Activated T-helper 2 cell treated with anti-CD3 and anti-CD28 coated beads, Interferon-gamma antibody, Interleukin-2, Interleukin-4, amounts not matched to agents 10 μg/mL and 5 μg/mL and 100 μg/mL, durations not matched to agents 14 hours and 24 hours and 36 hours (primary cell): ENCODE data around the gene RAB6B. TPM values are rescaled to one million over a fixed set of nuclear protein-coding genes. Genes with fewer than 3 reads are reported as not detected.

Experiments used
- DNase-seq: peaks from one replicate; pipeline ENCODE4 v3.0.0; 2021; ENCODE audit warnings: low spot score
- H3K27ac Mint-ChIP-seq: one replicate; pipeline ENCODE4 v1.8.0; 2021; ENCODE audit warnings: mixed read lengths
- H3K27me3 Mint-ChIP-seq: one replicate; pipeline ENCODE4 v1.8.0; 2021; ENCODE audit warnings: low read depth, mixed read lengths
- H3K36me3 Mint-ChIP-seq: one replicate; pipeline ENCODE4 v1.8.0; 2021; ENCODE audit warnings: low read depth, mixed read lengths
- H3K4me1 Mint-ChIP-seq: one replicate; pipeline ENCODE4 v1.8.0; 2021; ENCODE audit warnings: low read depth, mixed read lengths
- H3K4me3 Mint-ChIP-seq: one replicate; pipeline ENCODE4 v1.8.0; 2021; ENCODE audit warnings: low read depth, mild to moderate bottlenecking, moderate library complexity, mixed read lengths
- H3K9me3 Mint-ChIP-seq: one replicate; pipeline ENCODE4 v1.8.0; 2021; ENCODE audit warnings: mixed read lengths
- intact Hi-C: fragments of 100-400 bp; cut with micrococcal nuclease; formaldehyde crosslinking; loops from one replicate; pipeline ENCODE4 v1.15.1; 2023
- total RNA-seq: library from RNA; stranded (reverse); gene quantifications from 2 replicates; pipeline ENCODE4 v1.2.3, GENCODE V29; 2022

RAB6B gene
- total RNA-seq, 1 donor from 2014 or later, result 7.6 TPM

- no peak for DNase-seq
- Mint-ChIP-seq H3K36me3 (no peaks in the 10 kb centered on the region), H3K9me3 (no peaks in the 10 kb centered on the region), H3K27ac (no peak overlapping the region), H3K27me3 (peaks cover 3% of the 10 kb centered on the region), H3K4me3 (no peak overlapping the region), H3K4me1 (no peaks in the 10 kb centered on the region)
- intact Hi-C loops, result no loop called here
These were observed 31.1 kb downstream of the RAB6B start for GRCh38 chr3:133864616-133865015.

DNA sequence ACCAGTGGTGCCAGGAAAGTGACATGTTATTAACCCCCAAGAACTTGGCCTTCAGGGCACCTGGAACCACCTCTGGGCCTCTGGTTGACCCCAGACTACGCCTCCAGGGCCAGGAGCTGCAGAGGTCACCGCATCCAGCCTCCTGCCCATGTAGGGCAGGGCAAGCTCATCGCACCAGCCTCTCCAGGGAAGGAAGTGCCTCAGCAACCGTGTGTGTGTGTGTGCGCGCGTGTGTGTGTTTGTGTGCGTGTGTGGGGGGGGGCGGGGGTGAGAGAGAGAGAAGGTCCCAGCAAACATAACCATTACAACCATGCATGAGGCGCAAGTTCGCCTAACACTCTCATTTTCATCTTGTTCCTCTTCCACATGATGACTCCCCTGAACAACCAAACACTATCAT lies 31.8 kb downstream of the RAB6B start:
- DNase-seq, result no peak
- H3K4me3 Mint-ChIP-seq, result no peak overlapping the region
- intact Hi-C loops, result no loop called here
- H3K27ac Mint-ChIP-seq, result no peak overlapping the region
- peaks cover 3% of the 10 kb centered on the region for H3K27me3 Mint-ChIP-seq
- no peaks in the 10 kb centered on the region for H3K9me3 Mint-ChIP-seq
- no peaks in the 10 kb centered on the region for H3K36me3 Mint-ChIP-seq
- no peaks in the 10 kb centered on the region for H3K4me1 Mint-ChIP-seq

- Mint-ChIP-seq H3K9me3 (no peaks in the 10 kb centered on the region), H3K4me1 (peaks cover 7% of the 10 kb centered on the region), H3K4me3 (no peak overlapping the region), H3K36me3 (no peaks in the 10 kb centered on the region), H3K27ac (no peak overlapping the region), H3K27me3 (no peaks in the 10 kb centered on the region)
- intact Hi-C loops, result no loop called here
- DNase-seq, result no peak
These were observed 33.5 kb downstream of the RAB6B start for GRCh38 chr3:133862161-133862560.

DNA sequence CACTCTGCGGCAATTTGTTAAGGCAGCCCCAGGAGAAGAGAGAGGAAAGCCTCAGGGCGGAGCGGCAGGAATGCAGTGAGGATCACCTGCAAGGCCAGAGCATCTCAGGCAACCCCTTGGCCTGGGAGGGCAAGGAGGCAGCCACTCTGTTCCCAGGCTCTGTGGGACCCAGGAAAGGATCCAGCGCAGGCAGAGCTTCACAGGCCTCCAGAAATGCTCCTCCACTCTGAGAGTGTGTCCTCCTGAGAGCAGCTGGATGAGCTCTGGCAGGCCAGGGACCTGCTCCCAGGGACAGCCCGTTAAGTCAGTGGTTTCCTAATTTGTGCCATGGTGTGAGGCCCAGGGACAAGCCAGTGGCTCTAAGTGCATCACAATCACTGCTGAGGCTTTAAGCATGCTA lies 35.2 kb downstream of the RAB6B start:
- no peaks in the 10 kb centered on the region for H3K36me3 Mint-ChIP-seq
- no peaks in the 10 kb centered on the region for H3K9me3 Mint-ChIP-seq
- intact Hi-C loops, result no loop called here
- H3K4me3 Mint-ChIP-seq, result no peak overlapping the region
- H3K27me3 Mint-ChIP-seq, result no peaks in the 10 kb centered on the region
- DNase-seq, result no peak
- H3K4me1 Mint-ChIP-seq, result peaks cover 9% of the 10 kb centered on the region
- H3K27ac Mint-ChIP-seq, result no peak overlapping the region

- H3K4me1 Mint-ChIP-seq, result peaks cover 11% of the 10 kb centered on the region
- no peak overlapping the region for H3K4me3 Mint-ChIP-seq
- H3K36me3 Mint-ChIP-seq, result no peaks in the 10 kb centered on the region
- H3K9me3 Mint-ChIP-seq, result no peaks in the 10 kb centered on the region
- no peak for DNase-seq
- H3K27me3 Mint-ChIP-seq, result no peaks in the 10 kb centered on the region
- no peak overlapping the region for H3K27ac Mint-ChIP-seq
- intact Hi-C loops, result no loop called here
These were observed 36.1 kb downstream of the RAB6B start for GRCh38 chr3:133859381-133860234.

DNA sequence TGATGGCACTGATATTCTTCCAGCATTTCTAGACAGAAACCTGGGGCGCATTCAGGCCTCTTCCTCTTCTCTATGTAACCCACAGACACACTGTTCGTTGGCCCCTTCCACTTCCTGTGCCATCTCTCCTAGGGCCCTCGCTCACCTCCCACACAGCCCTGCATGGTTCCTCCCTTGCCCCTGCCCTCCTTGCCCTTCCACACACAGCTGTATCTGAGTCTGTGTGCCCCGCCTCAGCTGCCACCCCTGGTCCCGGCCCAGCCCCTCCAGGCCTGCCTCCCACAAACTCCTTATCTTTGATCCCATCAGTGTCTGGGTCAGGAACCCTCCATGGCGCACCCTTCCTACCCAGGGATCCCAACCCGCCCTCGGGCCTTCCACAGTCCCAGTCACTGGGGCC lies 37.9 kb downstream of the RAB6B start:
- H3K4me1 Mint-ChIP-seq, result peaks cover 11% of the 10 kb centered on the region
- no peak for DNase-seq
- H3K36me3 Mint-ChIP-seq, result no peaks in the 10 kb centered on the region
- no peaks in the 10 kb centered on the region for H3K9me3 Mint-ChIP-seq
- H3K27ac Mint-ChIP-seq, result peak overlapping the region; percentile 6
- no peak overlapping the region for H3K4me3 Mint-ChIP-seq
- intact Hi-C loops, result no loop called here
- H3K27me3 Mint-ChIP-seq, result no peaks in the 10 kb centered on the region

DNA sequence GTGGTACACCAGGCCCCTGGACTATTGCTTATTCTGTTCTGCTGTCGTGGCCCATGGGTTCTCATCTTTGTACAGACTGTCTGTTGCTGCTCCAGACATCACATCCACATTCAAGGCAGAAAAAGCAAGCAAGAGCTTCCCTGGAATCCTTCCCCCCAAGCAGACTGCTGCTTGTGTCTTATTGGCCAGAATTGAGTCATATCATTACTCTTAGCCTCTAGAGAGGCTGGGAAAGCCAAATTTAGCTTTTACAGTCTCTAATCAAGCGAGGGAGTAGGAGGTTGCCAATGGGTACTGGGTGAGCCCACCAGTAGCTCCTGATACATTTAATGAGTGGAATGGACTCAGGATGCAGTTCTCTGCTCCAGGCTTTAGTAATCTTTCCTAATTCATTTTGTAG lies 39.4 kb downstream of the RAB6B start:
- no peaks in the 10 kb centered on the region for H3K9me3 Mint-ChIP-seq
- no peak for DNase-seq
- intact Hi-C loops, result no loop called here
- peaks cover 15% of the 10 kb centered on the region for H3K4me1 Mint-ChIP-seq
- no peak overlapping the region for H3K4me3 Mint-ChIP-seq
- H3K36me3 Mint-ChIP-seq, result no peaks in the 10 kb centered on the region
- H3K27me3 Mint-ChIP-seq, result no peaks in the 10 kb centered on the region
- no peak overlapping the region for H3K27ac Mint-ChIP-seq

GRCh38 chr3:133855772-133856171 lies 39.9 kb downstream of the RAB6B start:
- H3K27me3 Mint-ChIP-seq, result no peaks in the 10 kb centered on the region
- H3K4me1 Mint-ChIP-seq, result peaks cover 18% of the 10 kb centered on the region
- intact Hi-C loops, result no loop called here
- H3K27ac Mint-ChIP-seq, result no peak overlapping the region
- DNase-seq, result no peak
- H3K4me3 Mint-ChIP-seq, result no peak overlapping the region
- no peaks in the 10 kb centered on the region for H3K36me3 Mint-ChIP-seq
- H3K9me3 Mint-ChIP-seq, result no peaks in the 10 kb centered on the region

DNA sequence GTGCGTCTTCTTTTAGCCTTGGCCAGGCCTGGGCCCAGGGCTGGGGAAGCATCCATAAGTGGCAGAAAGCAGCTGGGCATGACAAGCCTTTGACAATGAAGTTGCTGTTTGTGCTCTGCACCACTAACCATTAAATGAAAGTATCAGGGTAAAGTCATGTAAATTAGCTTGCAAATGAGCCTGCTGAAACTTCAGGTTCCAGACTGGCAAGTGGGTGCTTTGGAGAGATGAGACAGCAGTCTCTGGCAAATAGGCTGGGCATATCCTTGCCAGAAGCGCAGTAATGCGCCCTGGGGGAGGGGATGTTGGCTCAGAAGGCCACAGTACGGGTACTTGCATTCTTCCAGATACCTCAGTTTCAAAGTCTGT lies 40.7 kb downstream of the RAB6B start:
- Mint-ChIP-seq H3K27ac (no peak overlapping the region), H3K9me3 (no peaks in the 10 kb centered on the region), H3K27me3 (no peaks in the 10 kb centered on the region), H3K4me1 (peaks cover 23% of the 10 kb centered on the region), H3K36me3 (no peaks in the 10 kb centered on the region), H3K4me3 (no peak overlapping the region)
- DNase-seq, result no peak
- intact Hi-C loops, result no loop called here

- no peak for DNase-seq
- Mint-ChIP-seq H3K9me3 (no peaks in the 10 kb centered on the region), H3K36me3 (no peaks in the 10 kb centered on the region), H3K4me3 (no peak overlapping the region), H3K4me1 (peaks cover 24% of the 10 kb centered on the region), H3K27me3 (no peaks in the 10 kb centered on the region), H3K27ac (no peak overlapping the region)
- intact Hi-C loops, result no loop called here
These were observed 41.2 kb downstream of the RAB6B start for GRCh38 chr3:133854264-133855001.

DNA sequence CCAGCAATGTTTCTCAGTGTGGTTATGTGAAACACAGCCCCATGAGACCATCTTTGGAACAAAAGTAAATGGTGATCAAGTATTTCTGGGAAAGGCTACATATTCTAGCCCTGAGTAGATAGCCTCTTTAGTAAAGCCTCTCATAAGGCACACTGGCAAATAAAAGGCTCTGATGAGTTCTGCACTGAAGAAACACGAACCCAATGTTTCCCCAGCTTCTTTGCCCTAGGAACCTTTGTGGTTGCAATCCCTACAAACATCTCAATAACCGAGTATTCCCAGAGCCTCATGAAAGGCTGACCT lies 41.8 kb downstream of the RAB6B start:
- H3K27me3 Mint-ChIP-seq, result no peaks in the 10 kb centered on the region
- intact Hi-C loops, result no loop called here
- no peak for DNase-seq
- no peaks in the 10 kb centered on the region for H3K36me3 Mint-ChIP-seq
- H3K9me3 Mint-ChIP-seq, result no peaks in the 10 kb centered on the region
- H3K27ac Mint-ChIP-seq, result no peak overlapping the region
- H3K4me1 Mint-ChIP-seq, result peaks cover 28% of the 10 kb centered on the region
- no peak overlapping the region for H3K4me3 Mint-ChIP-seq

GRCh38 chr3:133853063-133853924 lies 42.4 kb downstream of the RAB6B start:
- no peak overlapping the region for H3K4me3 Mint-ChIP-seq
- no peak overlapping the region for H3K27ac Mint-ChIP-seq
- DNase-seq, result no peak
- intact Hi-C loops, result no loop called here
- no peaks in the 10 kb centered on the region for H3K27me3 Mint-ChIP-seq
- peaks cover 28% of the 10 kb centered on the region for H3K4me1 Mint-ChIP-seq
- no peaks in the 10 kb centered on the region for H3K36me3 Mint-ChIP-seq
- H3K9me3 Mint-ChIP-seq, result no peaks in the 10 kb centered on the region

DNA sequence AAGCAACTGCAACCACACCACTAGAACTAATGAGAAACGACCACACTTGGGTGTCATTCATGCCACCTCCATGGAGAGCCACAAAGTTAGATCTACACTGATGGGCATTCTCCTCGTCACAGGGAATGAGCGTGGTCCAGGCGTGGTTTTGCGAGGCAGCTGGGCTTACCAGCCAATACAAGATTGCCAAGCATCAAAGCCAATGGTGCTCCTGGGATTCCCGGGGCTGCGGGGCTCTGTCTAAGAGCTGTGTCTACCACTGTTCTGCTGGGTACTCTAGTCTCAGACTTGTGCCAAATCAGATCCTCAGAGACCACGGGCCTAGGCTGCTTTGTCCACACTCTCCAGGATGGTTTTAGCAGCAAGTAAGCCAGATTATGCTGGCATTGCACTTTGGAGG lies 43.8 kb downstream of the RAB6B start:
- Mint-ChIP-seq H3K36me3 (no peaks in the 10 kb centered on the region), H3K4me3 (no peak overlapping the region), H3K27me3 (no peaks in the 10 kb centered on the region), H3K9me3 (no peaks in the 10 kb centered on the region), H3K4me1 (peaks cover 21% of the 10 kb centered on the region), H3K27ac (peak overlapping the region; percentile 31)
- intact Hi-C loops, result loop anchor here (2.0 kb wide), 1 partner anchor 43 kb away; the partner anchor contains the start of gene RAB6B
- DNase-seq, result no peak
